ENCODE measurements around the gene TBC1D22B. TPM values are rescaled to one million over a fixed set of nuclear protein-coding genes. Genes with fewer than 3 reads are reported as not detected.

The TBC1D22B gene
- total and polyA plus RNA-seq, 2 of the 13 experiments (the other 11 are each of a cell fraction or from before 2014, with no cell fraction given) = 9.7 to 12.9 TPM

DNA sequence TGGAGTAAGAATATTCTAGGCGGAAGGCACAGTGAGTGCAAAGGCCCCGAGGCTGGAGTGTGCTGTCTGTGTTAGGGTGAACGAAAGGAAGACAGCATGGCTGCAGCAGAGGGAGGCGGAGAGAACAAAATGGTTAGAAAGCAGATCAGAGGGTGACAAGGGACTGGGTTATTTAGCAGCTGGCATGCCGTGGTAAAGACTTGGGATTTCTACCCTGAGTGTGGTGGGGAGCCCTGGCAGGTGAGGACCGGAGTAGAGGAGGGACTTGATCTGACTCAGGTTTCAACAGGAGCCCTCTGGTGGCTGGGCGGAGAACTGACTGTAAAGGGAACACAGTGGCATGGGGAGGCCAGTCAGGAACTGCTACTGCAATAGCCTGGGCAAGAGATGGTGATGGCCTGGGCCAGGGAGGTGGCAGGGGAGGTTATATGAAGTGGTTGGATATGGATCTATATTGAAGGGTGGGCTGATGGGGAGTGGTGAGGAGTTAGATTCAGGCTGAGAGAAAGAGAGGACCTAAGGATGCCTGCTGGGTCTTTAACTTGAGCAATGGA lies 49.6 kb upstream of the TBC1D22B start (continued):
- TF ChIP-seq ZBTB21 (CRISPR knock-in tag; IDR thresholded peaks at IDR 0.05) (no peak), ONECUT2 (CRISPR knock-in tag; IDR thresholded peaks at IDR 0.05) (no peak), NFE2L2 (IDR thresholded peaks at IDR 0.05; ENCODE audit: low read length) (0 out of 2 replicates have a peak, but pooled peaks have one; percentile 8), SALL1 (CRISPR knock-in tag; IDR thresholded peaks at IDR 0.05) (peak; percentile 74), ZNF614 (CRISPR knock-in tag; IDR thresholded peaks at IDR 0.05; ENCODE audit: borderline replicate concordance) (peak; percentile 58; the same call in 1 of the 2 replicates), TRAFD1 (CRISPR knock-in tag; IDR thresholded peaks at IDR 0.05; ENCODE audit: borderline replicate concordance) (no peak), ZNF883 (CRISPR knock-in tag; IDR thresholded peaks at IDR 0.05; ENCODE audit: not compliant biosample characterization) (no peak), ZSCAN25 (CRISPR knock-in tag; IDR thresholded peaks at IDR 0.05) (no peak), FOSL1 (CRISPR knock-in tag; IDR thresholded peaks at IDR 0.05; ENCODE audit: borderline replicate concordance) (no peak), ZNF607 (CRISPR knock-in tag; IDR thresholded peaks at IDR 0.05; ENCODE audit: borderline replicate concordance) (no peak), RFX1 (IDR thresholded peaks at IDR 0.05) (no peak), DR1 (CRISPR knock-in tag; IDR thresholded peaks at IDR 0.05) (no peak), HES4 (CRISPR knock-in tag; IDR thresholded peaks at IDR 0.05; ENCODE audit: borderline replicate concordance) (no peak), PAWR (CRISPR knock-in tag; IDR thresholded peaks at IDR 0.05; ENCODE audit: borderline replicate concordance) (no peak), ATF5 (CRISPR knock-in tag; IDR thresholded peaks at IDR 0.05; ENCODE audit: low read depth) (no peak), CHD2 (IDR thresholded peaks at IDR 0.05; ENCODE audit: low read depth, low read length) (no peak), SIX4 (CRISPR knock-in tag; IDR thresholded peaks at IDR 0.05) (0 out of 2 replicates have a peak, but pooled peaks have one; percentile 34)
- TF ChIP-seq, protein P1, sequence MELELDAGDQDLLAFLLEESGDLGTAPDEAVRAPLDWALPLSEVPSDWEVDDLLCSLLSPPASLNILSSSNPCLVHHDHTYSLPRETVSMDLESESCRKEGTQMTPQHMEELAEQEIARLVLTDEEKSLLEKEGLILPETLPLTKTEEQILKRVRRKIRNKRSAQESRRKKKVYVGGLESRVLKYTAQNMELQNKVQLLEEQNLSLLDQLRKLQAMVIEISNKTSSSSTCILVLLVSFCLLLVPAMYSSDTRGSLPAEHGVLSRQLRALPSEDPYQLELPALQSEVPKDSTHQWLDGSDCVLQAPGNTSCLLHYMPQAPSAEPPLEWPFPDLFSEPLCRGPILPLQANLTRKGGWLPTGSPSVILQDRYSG (CRISPR knock-in tag; IDR thresholded peaks at IDR 0.05) = no peak
- TF ChIP-seq, protein P2, sequence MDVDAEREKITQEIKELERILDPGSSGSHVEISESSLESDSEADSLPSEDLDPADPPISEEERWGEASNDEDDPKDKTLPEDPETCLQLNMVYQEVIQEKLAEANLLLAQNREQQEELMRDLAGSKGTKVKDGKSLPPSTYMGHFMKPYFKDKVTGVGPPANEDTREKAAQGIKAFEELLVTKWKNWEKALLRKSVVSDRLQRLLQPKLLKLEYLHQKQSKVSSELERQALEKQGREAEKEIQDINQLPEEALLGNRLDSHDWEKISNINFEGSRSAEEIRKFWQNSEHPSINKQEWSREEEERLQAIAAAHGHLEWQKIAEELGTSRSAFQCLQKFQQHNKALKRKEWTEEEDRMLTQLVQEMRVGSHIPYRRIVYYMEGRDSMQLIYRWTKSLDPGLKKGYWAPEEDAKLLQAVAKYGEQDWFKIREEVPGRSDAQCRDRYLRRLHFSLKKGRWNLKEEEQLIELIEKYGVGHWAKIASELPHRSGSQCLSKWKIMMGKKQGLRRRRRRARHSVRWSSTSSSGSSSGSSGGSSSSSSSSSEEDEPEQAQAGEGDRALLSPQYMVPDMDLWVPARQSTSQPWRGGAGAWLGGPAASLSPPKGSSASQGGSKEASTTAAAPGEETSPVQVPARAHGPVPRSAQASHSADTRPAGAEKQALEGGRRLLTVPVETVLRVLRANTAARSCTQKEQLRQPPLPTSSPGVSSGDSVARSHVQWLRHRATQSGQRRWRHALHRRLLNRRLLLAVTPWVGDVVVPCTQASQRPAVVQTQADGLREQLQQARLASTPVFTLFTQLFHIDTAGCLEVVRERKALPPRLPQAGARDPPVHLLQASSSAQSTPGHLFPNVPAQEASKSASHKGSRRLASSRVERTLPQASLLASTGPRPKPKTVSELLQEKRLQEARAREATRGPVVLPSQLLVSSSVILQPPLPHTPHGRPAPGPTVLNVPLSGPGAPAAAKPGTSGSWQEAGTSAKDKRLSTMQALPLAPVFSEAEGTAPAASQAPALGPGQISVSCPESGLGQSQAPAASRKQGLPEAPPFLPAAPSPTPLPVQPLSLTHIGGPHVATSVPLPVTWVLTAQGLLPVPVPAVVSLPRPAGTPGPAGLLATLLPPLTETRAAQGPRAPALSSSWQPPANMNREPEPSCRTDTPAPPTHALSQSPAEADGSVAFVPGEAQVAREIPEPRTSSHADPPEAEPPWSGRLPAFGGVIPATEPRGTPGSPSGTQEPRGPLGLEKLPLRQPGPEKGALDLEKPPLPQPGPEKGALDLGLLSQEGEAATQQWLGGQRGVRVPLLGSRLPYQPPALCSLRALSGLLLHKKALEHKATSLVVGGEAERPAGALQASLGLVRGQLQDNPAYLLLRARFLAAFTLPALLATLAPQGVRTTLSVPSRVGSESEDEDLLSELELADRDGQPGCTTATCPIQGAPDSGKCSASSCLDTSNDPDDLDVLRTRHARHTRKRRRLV (CRISPR knock-in tag; IDR thresholded peaks at IDR 0.05) = no peak
- TF ChIP-seq, protein P3, sequence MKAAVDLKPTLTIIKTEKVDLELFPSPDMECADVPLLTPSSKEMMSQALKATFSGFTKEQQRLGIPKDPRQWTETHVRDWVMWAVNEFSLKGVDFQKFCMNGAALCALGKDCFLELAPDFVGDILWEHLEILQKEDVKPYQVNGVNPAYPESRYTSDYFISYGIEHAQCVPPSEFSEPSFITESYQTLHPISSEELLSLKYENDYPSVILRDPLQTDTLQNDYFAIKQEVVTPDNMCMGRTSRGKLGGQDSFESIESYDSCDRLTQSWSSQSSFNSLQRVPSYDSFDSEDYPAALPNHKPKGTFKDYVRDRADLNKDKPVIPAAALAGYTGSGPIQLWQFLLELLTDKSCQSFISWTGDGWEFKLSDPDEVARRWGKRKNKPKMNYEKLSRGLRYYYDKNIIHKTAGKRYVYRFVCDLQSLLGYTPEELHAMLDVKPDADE (CRISPR knock-in tag; IDR thresholded peaks at IDR 0.05) = no peak

Data from HepG2 (cell line).